ENCODE measurements around the gene MTARC2.

Gene MTARC2

GRCh38 chr1:220789532-220790147, 41.5 kb downstream of the MTARC2 start:
- no peak overlapping the region for H3K27ac ChIP-seq
- TF ChIP-seq ZFX (IDR thresholded peaks at IDR 0.05; ENCODE audit: borderline replicate concordance) (no peak), CTCF (IDR thresholded peaks at IDR 0.05) (no peak)

GRCh38 chr1:220791285-220791684, 43.2 kb downstream of the MTARC2 start:
- no peak overlapping the region for H3K27ac ChIP-seq
- TF ChIP-seq CTCF (IDR thresholded peaks at IDR 0.05) = no peak

GRCh38 chr1:220791956-220792355, 43.8 kb downstream of the MTARC2 start:
- H3K27ac ChIP-seq = no peak overlapping the region
- TF ChIP-seq ZFX (IDR thresholded peaks at IDR 0.05; ENCODE audit: borderline replicate concordance) = no peak
- TF ChIP-seq CTCF (IDR thresholded peaks at IDR 0.05) = no peak

GRCh38 chr1:220796530-220796929, 48.4 kb downstream of the MTARC2 start:
- no peak overlapping the region for H3K27ac ChIP-seq
- TF ChIP-seq CTCF (IDR thresholded peaks at IDR 0.05) (no peak), ZFX (IDR thresholded peaks at IDR 0.05; ENCODE audit: borderline replicate concordance) (no peak)

- TF ChIP-seq CTCF (IDR thresholded peaks at IDR 0.05) (no peak), ZFX (IDR thresholded peaks at IDR 0.05; ENCODE audit: borderline replicate concordance) (no peak)
Measured at GRCh38 chr1:220797044-220797443, 48.9 kb downstream of the MTARC2 start.

GRCh38 chr1:220797553-220797952, 49.4 kb downstream of the MTARC2 start:
- H3K27ac ChIP-seq = no peak overlapping the region
- TF ChIP-seq ZFX (IDR thresholded peaks at IDR 0.05; ENCODE audit: borderline replicate concordance) (no peak), CTCF (IDR thresholded peaks at IDR 0.05) (no peak)

More at GRCh38 chr1:220797044-220797443, 48.9 kb downstream of the MTARC2 start:
- H3K27ac ChIP-seq = no peak overlapping the region

GRCh38 chr1:220798338-220798737, 50.2 kb downstream of the MTARC2 start:
- TF ChIP-seq ZFX (IDR thresholded peaks at IDR 0.05; ENCODE audit: borderline replicate concordance) (no peak), CTCF (IDR thresholded peaks at IDR 0.05) (no peak)
- H3K27ac ChIP-seq = no peak overlapping the region

All from 22Rv1 (cell line).